Karpas-422 (cell line): Measurements from ENCODE around the gene ARPIN. TPM values are rescaled to one million over a fixed set of nuclear protein-coding genes. Genes with fewer than 3 reads are reported as not detected.
"Not testable (repeated sequence)": the region's sequence is repeated elsewhere in the genome, so short reads cannot be mapped to it uniquely, and the experiment has no call there.

ENCODE experiments used
- DNase-seq: peaks from one replicate; pipeline ENCODE4 v3.0.0-alpha.2; 2015
- H2AFZ ChIP-seq: fragments of 200-600 bp; sonication (generic); 2 replicates; pipeline ENCODE4 v1.6.1; 2014; ENCODE audit warnings: antibody characterized with exemption, low read length, mixed read lengths
- H3K27ac ChIP-seq: fragments of 200-600 bp; sonication (generic); 2 replicates; pipeline ENCODE4 v1.5.1; 2014; ENCODE audit warnings: mild to moderate bottlenecking, low read length, moderate library complexity
- H3K27me3 ChIP-seq: fragments of 200-600 bp; sonication (generic); 2 replicates; pipeline ENCODE4 v1.6.1; 2014; ENCODE audit warnings: low read length, mixed read lengths
- H3K36me3 ChIP-seq: fragments of 200-600 bp; sonication (generic); 2 replicates; pipeline ENCODE4 v1.6.1; 2014; ENCODE audit warnings: low read length, mixed read lengths; ENCODE audit not compliant: insufficient read depth
- H3K4me1 ChIP-seq: fragments of 200-600 bp; sonication (generic); 2 replicates; pipeline ENCODE4 v1.6.1; 2014; ENCODE audit warnings: mild to moderate bottlenecking, low read length, mixed read lengths
- H3K4me2 ChIP-seq: fragments of 200-600 bp; sonication (generic); 2 replicates; pipeline ENCODE4 v1.6.1; 2014; ENCODE audit warnings: low read length, low read depth, mild to moderate bottlenecking; ENCODE audit not compliant: poor library complexity, severe bottlenecking
- H3K4me3 ChIP-seq: fragments of 200-600 bp; sonication (generic); 2 replicates; pipeline ENCODE4 v1.5.1; 2014; ENCODE audit warnings: mild to moderate bottlenecking, antibody characterized with exemption, low read length, mixed read lengths
- H3K79me2 ChIP-seq: fragments of 200-600 bp; sonication (generic); 2 replicates; pipeline ENCODE4 v1.6.1; 2014; ENCODE audit warnings: mild to moderate bottlenecking, low read length, mixed read lengths
- H3K9ac ChIP-seq: fragments of 200-600 bp; sonication (generic); 2 replicates; pipeline ENCODE4 v1.6.0; 2014; ENCODE audit warnings: low read length
- H3K9me2 ChIP-seq: fragments of 200-600 bp; sonication (generic), shearing (Covaris generic); replicated peaks from 2 replicates; pipeline ENCODE4 v1.6.0; 2014; ENCODE audit warnings: mild to moderate bottlenecking, low read length, moderate library complexity; ENCODE audit not compliant: insufficient read depth
- H3K9me3 ChIP-seq: fragments of 300-700, 200-600 bp; sonication (generic); 2 replicates; pipeline ENCODE4 v1.6.1; 2014; ENCODE audit warnings: low read length, mixed read lengths
- H4K20me1 ChIP-seq: fragments of 200-600 bp; sonication (generic); 2 replicates; pipeline ENCODE4 v1.6.1; 2014; ENCODE audit warnings: mild to moderate bottlenecking, antibody characterized with exemption, low read length, low read depth; ENCODE audit not compliant: insufficient read depth
- total RNA-seq: library from RNA; depleted of rRNA; stranded (reverse); fragments of >200 nt; shearing (Covaris generic); gene quantifications from 2 replicates; pipeline ENCODE4 v1.2.3, GENCODE V29; 2014; ENCODE audit warnings: low replicate concordance

The ARPIN gene
- total RNA-seq, 1 experiment from 2014 or later = not detected

DNA sequence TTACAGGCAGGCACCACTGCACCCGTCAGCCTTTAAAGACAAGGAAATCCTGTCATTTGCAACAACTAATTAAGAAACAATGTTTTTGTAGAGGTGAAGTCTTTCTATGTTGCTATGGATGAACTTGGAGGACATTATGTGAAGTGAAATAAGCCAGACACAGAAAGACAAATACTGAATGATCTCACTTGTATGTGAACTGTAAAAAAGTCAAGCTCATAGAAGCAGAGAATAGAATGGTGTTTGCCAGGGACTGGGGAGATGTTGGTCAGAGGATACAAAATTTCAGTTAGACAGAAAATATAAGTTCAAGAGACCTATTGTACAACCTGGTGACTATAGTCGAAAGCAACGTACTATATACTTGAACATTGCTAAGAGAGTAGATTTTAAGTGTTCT, 27.2 kb upstream of the ARPIN start:
- Histone ChIP-seq H3K4me3 (no peak overlapping the region), H3K27ac (no peak overlapping the region), H3K9ac (no peak overlapping the region), H3K27me3 (no peaks in the 10 kb centered on the region), H4K20me1 (no peaks in the 10 kb centered on the region), H3K4me1 (no peaks in the 10 kb centered on the region), H3K9me2 (no peaks in the 10 kb centered on the region), H2AFZ (no peak overlapping the region), H3K9me3 (no peaks in the 10 kb centered on the region), H3K4me2 (no peak overlapping the region), H3K36me3 (no peaks in the 10 kb centered on the region), H3K79me2 (no peaks in the 10 kb centered on the region)
- DNase-seq = no peak

DNA sequence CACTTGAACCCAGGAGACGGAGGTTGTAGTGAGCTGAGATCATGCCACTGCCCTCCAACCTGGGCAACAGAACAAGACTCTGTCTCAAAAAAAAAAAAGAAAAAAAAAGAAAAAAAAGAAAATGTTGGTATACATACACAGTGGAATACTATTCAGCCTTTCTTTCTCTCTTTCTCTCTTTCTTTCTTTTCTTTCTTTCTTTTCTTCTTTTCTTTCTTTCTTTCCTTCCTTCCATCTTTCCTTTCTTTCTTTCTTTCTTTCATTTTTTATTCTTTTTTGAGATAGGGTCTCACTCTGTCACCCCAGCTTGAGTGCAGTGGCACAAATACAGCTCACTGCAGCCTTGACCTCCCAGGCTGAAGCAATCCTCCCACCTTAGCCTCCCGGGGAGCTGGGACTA, 26.6 kb upstream of the ARPIN start:
- H3K4me1 ChIP-seq, H3K4me2 ChIP-seq, H4K20me1 ChIP-seq, H3K27ac ChIP-seq, H3K9me2 ChIP-seq, H3K9ac ChIP-seq, DNase-seq, H3K27me3 ChIP-seq, H2AFZ ChIP-seq, H3K9me3 ChIP-seq, H3K4me3 ChIP-seq, H3K36me3 ChIP-seq, H3K79me2 ChIP-seq: not testable (repeated sequence)

DNA sequence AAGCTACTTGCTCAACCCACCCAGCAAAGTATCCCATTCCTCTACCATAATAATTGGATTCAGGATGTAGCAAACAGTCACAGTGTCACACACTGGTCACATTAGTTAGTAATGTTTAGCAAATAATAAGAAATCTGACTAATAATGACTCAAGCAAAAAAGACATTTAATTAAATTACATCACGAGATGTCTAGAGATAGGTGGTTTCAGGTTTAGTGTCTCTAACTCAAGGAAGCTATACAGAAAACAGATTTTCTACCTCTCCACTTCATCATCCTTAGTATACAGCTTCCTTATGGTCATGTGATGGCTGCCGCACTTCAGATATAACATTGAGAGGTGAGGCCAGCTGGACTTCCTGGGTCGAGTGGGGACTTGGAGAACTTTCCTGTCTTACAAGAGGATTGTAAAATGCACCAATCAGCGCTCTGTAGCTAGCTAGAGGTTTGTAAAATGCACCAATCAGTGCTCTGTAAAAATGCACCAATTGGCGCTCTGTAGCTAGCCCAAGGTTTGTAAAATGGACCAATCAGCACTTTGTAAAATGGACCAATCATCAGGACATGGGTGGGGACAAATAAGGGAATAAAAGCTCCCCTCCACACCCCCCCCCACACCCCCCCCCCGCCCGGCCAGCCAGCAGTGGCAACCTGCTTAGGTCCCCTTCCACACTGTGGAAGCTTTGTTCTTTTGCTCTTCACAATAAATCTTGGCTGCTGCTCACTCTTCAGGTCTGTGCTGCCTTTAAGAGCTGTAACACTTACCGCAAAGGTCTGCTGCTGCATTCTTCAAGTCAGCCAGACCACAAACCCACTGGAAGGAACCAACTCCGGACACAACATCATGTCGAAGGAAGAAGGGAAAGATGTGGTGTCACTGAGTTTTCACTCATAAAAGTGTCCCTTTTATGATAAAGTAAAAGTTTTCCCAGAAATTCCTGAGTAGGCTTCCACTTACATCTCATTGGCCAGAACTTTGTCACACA, 24.9 kb upstream of the ARPIN start:
- Histone ChIP-seq H3K27me3 (no peaks in the 10 kb centered on the region), H3K9me3 (no peaks in the 10 kb centered on the region), H3K79me2 (no peaks in the 10 kb centered on the region), H3K4me1 (no peaks in the 10 kb centered on the region), H2AFZ (no peak overlapping the region), H4K20me1 (no peaks in the 10 kb centered on the region), H3K4me2 (no peak overlapping the region), H3K9ac (no peak overlapping the region), H3K36me3 (no peaks in the 10 kb centered on the region), H3K27ac (no peak overlapping the region), H3K4me3 (no peak overlapping the region), H3K9me2 (no peaks in the 10 kb centered on the region)
- no peak for DNase-seq

DNA sequence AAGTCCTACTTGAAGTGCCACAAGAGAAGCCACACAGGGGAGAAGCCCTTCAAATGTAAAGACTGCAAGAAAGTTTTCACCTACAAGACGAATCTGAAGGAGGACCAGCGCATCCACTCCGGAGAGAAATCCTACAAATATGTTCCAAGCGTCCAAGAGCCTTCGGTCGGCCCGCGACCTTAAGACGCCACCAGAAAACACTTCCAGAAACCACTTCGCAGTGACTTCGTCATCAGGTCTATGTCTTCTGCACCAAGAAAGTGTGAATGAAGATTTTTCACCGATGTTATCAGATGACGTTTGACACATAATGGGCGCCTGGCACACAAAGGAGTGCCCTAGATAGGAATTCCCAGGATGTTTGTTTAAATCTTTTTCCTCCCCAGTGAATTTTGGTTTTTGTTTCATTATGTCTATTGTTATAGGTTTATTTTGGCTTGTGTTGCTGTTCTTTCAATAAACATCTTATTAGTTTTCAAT, 24.1 kb upstream of the ARPIN start:
- Histone ChIP-seq H3K36me3 (no peaks in the 10 kb centered on the region), H3K9me2 (no peaks in the 10 kb centered on the region), H2AFZ (no peak overlapping the region), H3K4me3 (no peak overlapping the region), H3K27me3 (no peaks in the 10 kb centered on the region), H3K79me2 (no peaks in the 10 kb centered on the region), H3K4me2 (no peak overlapping the region), H3K27ac (no peak overlapping the region), H3K9me3 (no peaks in the 10 kb centered on the region), H3K4me1 (no peaks in the 10 kb centered on the region), H4K20me1 (no peaks in the 10 kb centered on the region), H3K9ac (no peak overlapping the region)
- no peak for DNase-seq

DNA sequence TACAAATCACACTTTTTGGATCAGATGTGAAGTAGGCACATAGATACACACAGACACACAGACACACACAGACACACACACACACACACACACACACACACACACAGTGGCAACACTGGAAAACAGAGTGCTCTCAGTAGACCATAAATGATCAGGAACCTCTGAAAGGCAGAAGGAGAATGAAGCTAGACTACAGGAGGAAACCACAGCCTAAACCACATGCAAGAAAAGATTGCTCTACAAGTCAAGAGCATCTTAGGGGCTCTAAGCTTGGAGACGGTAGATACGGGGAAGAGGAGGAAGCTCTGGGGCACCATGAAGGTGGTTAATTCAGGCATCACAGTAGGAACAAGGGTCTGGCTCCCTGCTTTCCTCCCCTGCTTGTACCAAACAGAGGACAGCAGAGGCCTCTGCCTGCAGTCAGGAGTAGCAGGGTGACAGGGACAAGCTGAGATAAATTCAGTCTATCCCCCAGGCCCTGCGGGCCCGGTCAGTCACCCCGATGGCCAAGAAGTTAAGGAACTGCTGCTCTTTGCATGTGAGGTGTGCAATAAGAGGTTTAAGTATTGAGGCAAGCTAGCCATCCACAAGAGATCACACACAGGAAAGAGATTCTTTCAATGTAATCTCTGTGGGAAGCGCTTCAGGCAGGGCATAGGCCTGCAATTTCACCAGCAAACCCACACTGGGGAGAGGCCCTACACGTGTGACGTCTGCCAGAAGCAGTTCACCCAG, 23.5 kb upstream of the ARPIN start:
- no peaks in the 10 kb centered on the region for H3K4me1 ChIP-seq
- no peaks in the 10 kb centered on the region for H3K36me3 ChIP-seq
- no peaks in the 10 kb centered on the region for H3K9me2 ChIP-seq
- no peaks in the 10 kb centered on the region for H3K79me2 ChIP-seq
- no peak overlapping the region for H3K9ac ChIP-seq
- H3K4me2 ChIP-seq = no peak overlapping the region
- no peak overlapping the region for H2AFZ ChIP-seq
- no peak overlapping the region for H3K4me3 ChIP-seq
- H3K27ac ChIP-seq = no peak overlapping the region
- no peak for DNase-seq
- H3K27me3 ChIP-seq = no peaks in the 10 kb centered on the region
- H3K9me3 ChIP-seq = no peaks in the 10 kb centered on the region
- H4K20me1 ChIP-seq = no peaks in the 10 kb centered on the region

DNA sequence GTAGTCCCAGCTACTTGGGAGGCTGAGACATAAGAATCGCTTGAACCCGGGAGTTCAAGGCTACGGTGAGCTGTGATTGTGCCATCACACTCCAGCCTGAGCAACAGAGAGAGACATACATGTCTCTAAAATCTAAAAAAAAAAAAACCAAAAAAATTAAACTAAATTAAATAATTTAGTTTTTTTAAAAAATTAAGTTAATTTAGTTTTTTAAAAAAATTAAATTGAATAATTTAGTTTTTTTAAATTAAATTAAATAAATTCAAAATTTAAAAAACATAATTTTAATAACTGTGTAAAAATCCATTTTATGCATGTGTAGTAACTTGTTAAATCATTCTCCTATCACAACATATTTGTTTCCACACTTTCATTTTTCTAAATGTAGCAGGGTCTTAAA, 20.1 kb upstream of the ARPIN start:
- Histone ChIP-seq H3K27ac (no peak overlapping the region), H2AFZ (no peak overlapping the region), H3K4me1 (no peaks in the 10 kb centered on the region), H3K9ac (no peak overlapping the region), H3K9me3 (no peaks in the 10 kb centered on the region), H3K79me2 (no peaks in the 10 kb centered on the region), H3K4me2 (no peak overlapping the region), H3K4me3 (no peak overlapping the region), H3K36me3 (no peaks in the 10 kb centered on the region), H3K9me2 (no peaks in the 10 kb centered on the region), H4K20me1 (no peaks in the 10 kb centered on the region), H3K27me3 (no peaks in the 10 kb centered on the region)
- no peak for DNase-seq

DNA sequence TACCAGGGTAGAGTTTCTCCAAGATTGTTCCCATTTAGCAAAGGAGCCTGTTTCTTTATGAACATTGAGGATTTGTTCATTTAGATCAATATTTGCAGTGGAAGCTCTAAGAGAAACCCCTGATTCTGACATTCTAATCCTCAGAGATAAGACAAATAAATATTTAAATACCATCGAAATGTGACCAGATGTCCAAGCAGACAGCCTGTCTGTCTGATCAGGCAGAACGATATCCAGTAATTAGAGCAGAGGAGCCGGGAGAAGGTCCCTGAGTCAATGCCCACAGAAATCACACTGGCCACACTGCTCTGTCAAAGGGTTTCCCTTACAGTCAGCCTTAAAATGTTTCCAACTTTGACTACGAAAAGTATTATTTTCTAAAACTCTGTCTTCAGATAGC, 15.7 kb upstream of the ARPIN start:
- Histone ChIP-seq H3K79me2 (no peaks in the 10 kb centered on the region), H3K4me1 (no peaks in the 10 kb centered on the region), H4K20me1 (no peaks in the 10 kb centered on the region), H3K9me3 (no peaks in the 10 kb centered on the region), H2AFZ (no peak overlapping the region), H3K27me3 (no peaks in the 10 kb centered on the region), H3K9me2 (no peaks in the 10 kb centered on the region), H3K4me3 (no peak overlapping the region), H3K36me3 (no peaks in the 10 kb centered on the region), H3K27ac (no peak overlapping the region), H3K4me2 (no peak overlapping the region), H3K9ac (no peak overlapping the region)
- no peak for DNase-seq

DNA sequence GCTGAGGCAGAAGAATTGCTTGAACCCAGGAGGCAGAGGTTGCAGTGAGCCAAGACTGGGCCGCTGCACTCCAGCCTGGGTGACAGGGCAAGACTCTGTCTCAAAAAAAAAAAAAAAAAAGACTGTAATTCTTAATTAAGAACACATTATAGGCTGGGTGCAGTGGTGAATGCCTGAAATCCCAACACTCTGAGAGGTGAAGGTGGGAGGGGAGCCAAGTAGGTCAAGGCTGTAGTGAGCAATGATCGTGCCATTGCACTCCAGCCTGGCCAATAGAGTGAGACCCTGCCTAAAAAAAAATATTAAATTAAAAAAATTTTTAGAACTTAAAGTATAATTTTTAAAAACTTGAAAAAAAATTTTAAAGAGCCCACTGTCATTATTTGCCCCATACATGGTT, 13.4 kb upstream of the ARPIN start:
- Histone ChIP-seq H3K9me2 (no peaks in the 10 kb centered on the region), H3K79me2 (no peaks in the 10 kb centered on the region), H3K4me1 (no peaks in the 10 kb centered on the region), H3K36me3 (no peaks in the 10 kb centered on the region), H2AFZ (no peak overlapping the region), H3K27ac (no peak overlapping the region), H3K4me3 (no peak overlapping the region), H4K20me1 (no peaks in the 10 kb centered on the region), H3K9ac (no peak overlapping the region), H3K27me3 (no peaks in the 10 kb centered on the region), H3K9me3 (no peaks in the 10 kb centered on the region), H3K4me2 (no peak overlapping the region)
- no peak for DNase-seq
